RWPE2 (cell line): ENCODE results near the gene EZR.

ENCODE experiments used
- ATAC-seq: fragments of 200-7000 bp; cut with Tn5 transposase; 3 replicates; pipeline ENCODE4 v1.9.1; 2021; ENCODE audit warnings: low read depth
- DNase-seq: peaks from one replicate; pipeline ENCODE4 v3.0.0-alpha.2; 2020; ENCODE audit warnings: low spot score
- H3K27ac ChIP-seq: fragments of 450-650 bp; 2 replicates; pipeline ENCODE4 v1.5.1; 2017; ENCODE audit warnings: mild to moderate bottlenecking; ENCODE audit not compliant: poor library complexity, severe bottlenecking
- H3K27me3 ChIP-seq: fragments of 250-450 bp; sonication (Bioruptor Pico); 2 replicates; pipeline ENCODE4 v1.5.1; 2021; ENCODE audit warnings: mild to moderate bottlenecking, moderate library complexity; ENCODE audit not compliant: insufficient read depth, poor library complexity, severe bottlenecking
- H3K36me3 ChIP-seq: fragments of 250-450 bp; sonication (Bioruptor Pico); 2 replicates; pipeline ENCODE4 v1.5.1; 2020; ENCODE audit warnings: low read depth, mild to moderate bottlenecking, moderate library complexity
- H3K4me1 ChIP-seq: fragments of 250-450 bp; sonication (Bioruptor Pico); 2 replicates; pipeline ENCODE4 v1.5.1; 2021; ENCODE audit warnings: mild to moderate bottlenecking, moderate library complexity; ENCODE audit not compliant: insufficient read depth, poor library complexity, severe bottlenecking
- H3K4me3 ChIP-seq: fragments of 250-450 bp; sonication (Bioruptor Pico); 2 replicates; pipeline ENCODE4 v1.5.1; 2021; ENCODE audit warnings: mild to moderate bottlenecking, moderate library complexity; ENCODE audit not compliant: severe bottlenecking
- H3K9me3 ChIP-seq: fragments of 250-450 bp; sonication (Bioruptor Pico); 2 replicates; pipeline ENCODE4 v1.5.1; 2021; ENCODE audit warnings: mild to moderate bottlenecking, moderate library complexity; ENCODE audit not compliant: severe bottlenecking
- TF ChIP-seq, protein P1 (sequence below): fragments of 450-650 bp; IDR thresholded peaks from one replicate; pipeline ENCODE4 v1.5.1; 2017; ENCODE audit warnings: mild to moderate bottlenecking, moderate library complexity; ENCODE audit not compliant: poor library complexity, severe bottlenecking

The EZR gene

DNA sequence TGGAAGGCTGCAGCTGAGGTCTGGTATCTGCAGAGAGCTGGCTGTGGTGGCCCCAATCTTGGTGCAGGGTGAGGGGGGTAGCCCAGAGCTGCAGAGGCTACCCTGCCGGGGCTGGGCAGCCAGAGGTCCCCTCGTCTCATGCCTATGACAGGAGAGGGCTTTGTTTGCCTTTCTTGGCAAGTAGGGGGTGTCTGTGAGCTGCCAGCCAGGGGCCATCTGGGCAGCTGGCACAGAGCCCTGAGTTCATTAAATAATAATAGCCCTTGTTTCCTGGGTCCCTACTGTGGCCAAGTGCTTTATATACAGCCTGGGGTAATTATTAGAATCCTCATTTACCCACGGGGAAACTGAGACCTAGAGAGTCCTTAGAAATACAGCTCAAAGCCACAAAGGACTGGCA lies 66.6 kb downstream of the EZR start:
- Histone ChIP-seq H3K27ac (no peak overlapping the region), H3K9me3 (no peaks in the 10 kb centered on the region), H3K27me3 (no peaks in the 10 kb centered on the region), H3K4me3 (no peak overlapping the region), H3K36me3 (no peaks in the 10 kb centered on the region), H3K4me1 (no peaks in the 10 kb centered on the region)
- ATAC-seq (no peak), DNase-seq (no peak)
- TF ChIP-seq, protein P1, sequence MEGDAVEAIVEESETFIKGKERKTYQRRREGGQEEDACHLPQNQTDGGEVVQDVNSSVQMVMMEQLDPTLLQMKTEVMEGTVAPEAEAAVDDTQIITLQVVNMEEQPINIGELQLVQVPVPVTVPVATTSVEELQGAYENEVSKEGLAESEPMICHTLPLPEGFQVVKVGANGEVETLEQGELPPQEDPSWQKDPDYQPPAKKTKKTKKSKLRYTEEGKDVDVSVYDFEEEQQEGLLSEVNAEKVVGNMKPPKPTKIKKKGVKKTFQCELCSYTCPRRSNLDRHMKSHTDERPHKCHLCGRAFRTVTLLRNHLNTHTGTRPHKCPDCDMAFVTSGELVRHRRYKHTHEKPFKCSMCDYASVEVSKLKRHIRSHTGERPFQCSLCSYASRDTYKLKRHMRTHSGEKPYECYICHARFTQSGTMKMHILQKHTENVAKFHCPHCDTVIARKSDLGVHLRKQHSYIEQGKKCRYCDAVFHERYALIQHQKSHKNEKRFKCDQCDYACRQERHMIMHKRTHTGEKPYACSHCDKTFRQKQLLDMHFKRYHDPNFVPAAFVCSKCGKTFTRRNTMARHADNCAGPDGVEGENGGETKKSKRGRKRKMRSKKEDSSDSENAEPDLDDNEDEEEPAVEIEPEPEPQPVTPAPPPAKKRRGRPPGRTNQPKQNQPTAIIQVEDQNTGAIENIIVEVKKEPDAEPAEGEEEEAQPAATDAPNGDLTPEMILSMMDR, result peak; percentile 22

DNA sequence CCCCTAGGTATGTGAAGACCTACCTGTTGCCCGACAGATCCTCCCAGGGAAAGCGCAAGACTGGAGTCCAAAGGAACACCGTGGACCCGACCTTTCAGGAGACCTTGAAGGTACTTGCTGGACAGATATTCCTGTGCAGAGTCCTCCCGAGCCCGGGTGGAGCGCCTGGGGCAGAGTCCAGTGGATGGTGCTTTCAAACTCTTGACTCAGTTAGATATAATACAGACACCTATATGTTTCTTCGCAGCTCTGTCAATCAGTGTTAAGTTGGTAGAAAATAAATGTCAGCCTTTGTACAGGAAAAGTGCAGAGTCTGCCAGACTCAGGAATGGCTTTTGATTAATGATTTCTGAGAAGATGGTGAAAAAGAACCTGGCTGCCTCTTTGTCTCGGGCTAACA lies 67.2 kb downstream of the EZR start:
- Histone ChIP-seq H3K27ac (no peak overlapping the region), H3K4me3 (no peak overlapping the region), H3K36me3 (no peaks in the 10 kb centered on the region), H3K4me1 (no peaks in the 10 kb centered on the region), H3K27me3 (no peaks in the 10 kb centered on the region), H3K9me3 (no peaks in the 10 kb centered on the region)
- ATAC-seq (no peak), DNase-seq (no peak)
- TF ChIP-seq, protein P1, result no peak

DNA sequence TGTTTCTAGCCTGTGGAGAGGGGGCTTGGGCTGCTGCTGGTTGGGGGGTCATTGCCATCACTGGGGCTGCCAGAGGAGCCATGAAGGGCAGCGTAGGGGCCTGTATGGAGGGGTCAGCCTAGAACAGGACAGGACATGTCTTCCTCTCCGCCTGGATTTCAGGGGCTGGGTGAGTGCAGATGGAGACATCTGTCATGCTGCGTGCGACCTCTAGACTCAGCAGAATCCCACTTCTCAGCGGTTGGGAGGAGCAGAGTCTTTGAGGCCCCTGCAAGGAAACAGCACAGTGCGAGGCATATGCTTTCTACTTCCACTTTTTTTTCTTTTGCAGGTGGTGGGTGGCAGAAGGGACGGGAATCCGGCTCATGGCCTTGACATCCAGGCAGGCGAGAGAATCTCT lies 67.9 kb downstream of the EZR start:
- DNase-seq (no peak), ATAC-seq (no peak)
- Histone ChIP-seq H3K27me3 (no peaks in the 10 kb centered on the region), H3K9me3 (no peaks in the 10 kb centered on the region), H3K4me3 (no peak overlapping the region), H3K4me1 (no peaks in the 10 kb centered on the region), H3K36me3 (no peaks in the 10 kb centered on the region), H3K27ac (no peak overlapping the region)
- TF ChIP-seq, protein P1, result no peak

DNA sequence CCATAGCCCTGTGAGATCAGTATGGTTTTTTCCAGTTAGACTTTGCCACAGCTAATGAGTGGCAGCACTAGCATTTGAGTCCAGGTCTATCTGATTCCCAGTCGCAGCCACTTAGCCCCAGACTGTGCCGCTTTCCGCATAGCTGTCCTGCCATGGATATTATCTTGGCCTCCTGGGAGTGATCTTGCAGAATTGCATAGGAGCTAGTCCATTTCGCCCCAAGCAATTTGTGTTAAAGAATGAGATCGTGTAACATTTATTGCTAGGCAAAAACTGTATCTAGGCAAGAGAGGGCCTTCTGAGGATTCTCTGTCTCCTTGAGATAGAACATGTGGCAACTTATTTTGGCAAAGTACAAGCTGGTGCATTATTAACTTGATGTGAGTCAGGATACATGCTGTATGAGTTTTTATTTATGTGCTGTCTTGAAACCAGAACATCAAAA lies 74.2 kb downstream of the EZR start:
- no peak overlapping the region for H3K27ac ChIP-seq
- H3K4me1 ChIP-seq, result peaks cover 7% of the 10 kb centered on the region
- no peaks in the 10 kb centered on the region for H3K9me3 ChIP-seq
- DNase-seq, result no peak
- no peaks in the 10 kb centered on the region for H3K36me3 ChIP-seq
- no peaks in the 10 kb centered on the region for H3K27me3 ChIP-seq
- no peak overlapping the region for H3K4me3 ChIP-seq
- TF ChIP-seq, protein P1, result no peak
- no peak for ATAC-seq

DNA sequence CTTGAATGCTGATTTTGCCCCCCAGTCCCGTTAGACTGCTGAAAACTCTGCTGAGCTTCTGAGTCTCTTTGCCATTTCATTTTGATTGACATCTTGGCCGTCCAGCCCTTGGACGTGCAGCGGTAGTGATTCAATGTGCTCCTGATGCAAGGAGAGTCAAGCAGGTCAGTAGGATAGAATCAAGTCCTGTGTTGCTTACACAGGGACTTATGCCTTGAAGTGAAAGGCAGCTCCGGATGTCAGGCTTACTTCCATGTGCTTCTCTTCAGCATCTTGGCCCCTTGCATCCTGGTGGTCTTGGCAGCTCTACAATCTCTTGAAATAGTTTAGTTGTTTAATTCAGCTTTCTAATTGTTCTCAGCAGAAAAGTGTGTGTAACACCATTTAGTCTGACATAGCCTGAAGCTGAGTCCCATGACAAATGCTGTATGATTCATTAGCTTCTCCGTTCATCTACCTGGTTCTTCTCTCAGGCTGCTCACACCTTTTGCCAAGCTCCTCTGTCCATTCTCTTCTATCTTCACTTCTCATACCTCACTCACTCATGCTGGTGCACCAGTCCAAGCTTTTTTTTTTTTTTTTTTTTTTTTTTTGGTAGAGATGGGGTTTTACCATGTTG lies 76.0 kb downstream of the EZR start:
- Histone ChIP-seq H3K9me3 (no peaks in the 10 kb centered on the region), H3K36me3 (no peaks in the 10 kb centered on the region), H3K27me3 (no peaks in the 10 kb centered on the region), H3K4me3 (no peak overlapping the region), H3K27ac (peak overlapping the region; percentile 50), H3K4me1 (peaks cover 21% of the 10 kb centered on the region)
- ATAC-seq (peak; percentile 94), DNase-seq (no peak)
- TF ChIP-seq, protein P1, result no peak
